ENCODE data around the gene MKLN1. TPM values are rescaled to one million over a fixed set of nuclear protein-coding genes. Genes with fewer than 3 reads are reported as not detected.

The MKLN1 gene
- total RNA-seq, 2 donors from 2014 or later = 25.1 to 29.3 TPM

DNA sequence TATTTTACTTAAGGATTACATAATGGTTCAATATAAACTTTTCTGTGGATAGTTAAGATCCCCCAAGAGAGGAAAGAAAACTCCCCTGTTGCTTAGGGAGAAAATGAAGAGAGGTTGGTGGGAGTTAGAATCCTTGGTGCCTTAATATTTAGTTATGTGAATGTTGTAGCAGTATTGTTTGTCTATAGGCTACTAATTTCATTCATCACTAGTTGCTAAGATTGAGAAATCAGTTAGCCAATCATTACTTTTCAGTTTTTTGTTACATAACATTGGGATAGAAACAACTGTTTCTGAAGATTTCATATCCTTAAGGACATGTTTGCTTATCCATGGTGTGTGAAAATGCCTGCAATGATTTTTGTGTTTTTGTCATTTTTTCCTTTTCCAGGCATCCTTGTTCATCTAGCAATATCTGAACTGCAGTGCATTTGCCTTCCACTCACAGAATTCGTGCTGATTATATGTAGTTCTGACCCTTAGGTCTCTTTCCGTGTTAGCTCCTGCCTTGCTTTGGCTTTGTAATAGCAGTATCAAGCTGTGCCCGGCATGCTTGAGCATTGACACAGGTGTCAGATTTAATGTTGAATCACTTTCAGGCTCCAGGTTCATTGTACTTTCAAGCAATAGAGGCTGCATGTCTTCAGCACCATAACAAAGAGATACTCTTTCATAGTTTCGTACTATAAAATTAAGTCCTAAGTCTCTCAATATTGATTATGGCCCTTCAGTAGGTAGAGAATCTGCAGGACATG is 143.8 kb downstream of the MKLN1 start:
- WGBS, 2 donors = 46 to 64% methylated on average over 4 of the region's 4 CpGs
- H3K27ac ChIP-seq = no peak overlapping the region
- no peak for TF ChIP-seq CTCF (IDR thresholded peaks at IDR 0.05)
- no peak for TF ChIP-seq POLR2A (IDR thresholded peaks at IDR 0.05)
- no peaks in the 10 kb centered on the region for H3K4me1 ChIP-seq
- no peak overlapping the region for H3K4me3 ChIP-seq
- no peaks in the 10 kb centered on the region for H3K9me3 ChIP-seq
- intact Hi-C loops (cut with DNase I) = no loop called here
- peak in 1 of 4 donors; percentile 20 for DNase-seq
- no peak for ATAC-seq
- H3K27me3 ChIP-seq = no peaks in the 10 kb centered on the region
- H3K36me3 ChIP-seq (replicated peaks in 1 of 2; ENCODE audit: insufficient read depth in 1 of 2, low read depth in 2 of 2) = peaks cover 0 to 15% of the 10 kb centered on the region in 2 donors

DNA sequence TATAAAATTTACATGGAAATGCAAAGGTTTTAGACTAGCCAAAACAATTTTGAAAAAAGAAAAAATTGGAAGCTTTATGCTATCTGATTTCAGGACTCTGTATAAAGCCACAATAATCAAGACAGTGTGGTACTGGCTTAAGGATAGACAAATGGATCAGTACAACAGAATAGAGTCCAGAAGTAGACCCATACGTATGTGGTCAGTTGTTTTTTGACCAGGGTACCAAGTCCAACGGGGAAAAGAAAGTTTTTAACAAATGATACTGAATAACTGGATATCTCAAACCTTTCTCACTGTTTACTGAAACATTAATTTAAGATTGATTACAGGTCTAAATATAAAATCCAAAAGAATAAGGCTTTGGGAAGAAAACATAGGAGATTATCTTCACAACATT is 149.1 kb downstream of the MKLN1 start:
- Histone ChIP-seq H3K4me1 (peaks cover 16% of the 10 kb centered on the region), H3K4me3 (no peak overlapping the region), H3K36me3 (replicated peaks in 1 of 2; ENCODE audit: insufficient read depth in 1 of 2, low read depth in 2 of 2) (no peaks in the 10 kb centered on the region), H3K27me3 (no peaks in the 10 kb centered on the region), H3K9me3 (no peaks in the 10 kb centered on the region), H3K27ac (no peak overlapping the region)
- DNase-seq (no peak), ATAC-seq (no peak)
- 47 to 58% methylated on average over 2 of the region's 2 CpGs for WGBS, 2 donors
- intact Hi-C loops (cut with DNase I) = no loop called here
- TF ChIP-seq POLR2A (IDR thresholded peaks at IDR 0.05) (no peak), CTCF (IDR thresholded peaks at IDR 0.05) (no peak)

DNA sequence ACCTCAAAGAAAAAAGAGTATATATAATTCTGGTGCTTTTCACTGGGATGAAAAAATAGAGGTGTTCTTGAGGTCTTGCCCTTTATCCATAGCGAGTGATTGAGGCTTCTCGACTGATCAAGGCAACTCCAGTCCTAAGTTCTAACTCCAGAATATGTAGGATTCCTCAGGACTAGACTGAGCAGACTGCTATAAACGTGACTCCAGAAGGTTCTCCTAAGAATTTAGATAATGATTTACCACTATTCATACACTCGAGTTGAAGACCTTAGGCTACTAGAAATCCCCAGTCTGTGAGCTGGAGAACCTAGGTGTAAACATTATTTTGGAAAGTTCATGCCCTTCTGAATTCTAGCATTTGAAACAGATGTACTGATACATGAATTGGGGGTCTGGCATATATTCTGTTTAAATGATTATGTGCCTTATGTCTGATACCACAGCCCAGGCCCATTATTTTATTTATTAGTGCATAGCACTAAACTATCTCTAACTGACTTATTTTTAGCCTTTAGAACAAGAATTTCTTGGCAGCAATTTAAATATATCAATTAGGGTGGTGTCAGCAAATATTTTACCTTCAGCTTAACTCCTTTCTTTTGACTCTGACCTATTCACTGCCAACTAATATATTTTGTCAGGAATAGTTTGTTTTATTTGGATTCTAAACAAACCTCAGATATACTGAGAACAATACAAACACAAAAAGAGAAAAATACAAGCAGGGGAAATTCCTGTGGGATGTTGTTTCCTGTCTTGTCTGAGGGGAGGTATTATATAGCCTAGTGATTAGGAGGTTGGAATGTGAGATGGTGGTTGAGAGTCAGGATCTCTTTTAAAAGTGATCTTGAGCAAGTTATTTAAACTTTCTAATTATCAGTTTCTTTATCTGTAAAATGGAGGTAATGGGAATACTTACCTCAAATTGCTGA is 153.0 kb downstream of the MKLN1 start:
- intact Hi-C loops (cut with DNase I) = no loop called here
- Histone ChIP-seq H3K9me3 (no peaks in the 10 kb centered on the region), H3K4me1 (peaks cover 16% of the 10 kb centered on the region), H3K27ac (peak overlapping the region in 2 of 4 donors; percentile 25 to 53), H3K4me3 (no peak overlapping the region), H3K36me3 (replicated peaks in 1 of 2; ENCODE audit: insufficient read depth in 1 of 2, low read depth in 2 of 2) (no peaks in the 10 kb centered on the region), H3K27me3 (no peaks in the 10 kb centered on the region)
- WGBS, 2 donors = 20 to 23% methylated on average over 4 of the region's 4 CpGs
- no peak for DNase-seq
- TF ChIP-seq POLR2A (IDR thresholded peaks at IDR 0.05) = no peak
- TF ChIP-seq CTCF (IDR thresholded peaks at IDR 0.05) = no peak
- peak; percentile 83 for ATAC-seq

DNA sequence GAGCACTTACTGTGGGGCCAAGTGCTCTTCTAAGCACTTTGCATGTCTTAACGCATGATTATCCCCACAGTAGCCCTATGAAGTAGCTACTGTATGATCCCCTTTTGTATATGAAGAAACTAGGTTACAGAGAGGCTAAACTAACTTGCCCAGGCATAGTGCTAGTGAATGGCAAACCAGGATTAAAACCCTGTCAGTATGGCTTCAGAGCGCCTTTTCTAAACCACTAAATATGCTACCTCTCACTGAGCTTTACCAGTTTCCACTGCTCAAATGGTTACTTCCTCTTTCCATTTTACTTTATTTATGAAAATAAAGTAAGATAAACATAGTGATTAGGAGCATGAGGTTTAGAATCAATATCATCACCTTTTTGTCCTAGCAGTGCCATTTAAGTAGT is 155.1 kb downstream of the MKLN1 start:
- WGBS, 2 donors = 97 to 100% methylated on average over 2 of the region's 2 CpGs
- Histone ChIP-seq H3K4me3 (no peak overlapping the region), H3K27me3 (no peaks in the 10 kb centered on the region), H3K36me3 (replicated peaks in 1 of 2; ENCODE audit: insufficient read depth in 1 of 2, low read depth in 2 of 2) (no peaks in the 10 kb centered on the region), H3K4me1 (peaks cover 25% of the 10 kb centered on the region), H3K9me3 (no peaks in the 10 kb centered on the region), H3K27ac (no peak overlapping the region)
- intact Hi-C loops (cut with DNase I) = no loop called here
- TF ChIP-seq CTCF (IDR thresholded peaks at IDR 0.05) (no peak), POLR2A (IDR thresholded peaks at IDR 0.05) (no peak)
- no peak for ATAC-seq
- no peak for DNase-seq
